Suprapubic skin (tissue), 4 donors: ENCODE results near the gene BTBD7.

Experiments used
- CTCF ChIP-seq, 2 donors: fragments of 200-600 bp in 1 of 2; fragments of 450-650 bp in 1 of 2; sonication (generic) in 1 of 2; IDR thresholded peaks; one replicate each; pipeline ENCODE4 v1.5.1; 2016 to 2019; ENCODE audit warnings: antibody characterized with exemption in 2 of 2, mild to moderate bottlenecking in 1 of 2, moderate library complexity in 1 of 2
- EP300 ChIP-seq: sonication (generic); formaldehyde crosslinking; IDR thresholded peaks from one replicate; pipeline ENCODE4 v1.6.1; 2017; ENCODE audit warnings: antibody characterized with exemption
- POLR2A ChIP-seq, 2 donors: fragments of 450-650 bp; IDR thresholded peaks; one replicate each; pipeline ENCODE4 v1.6.1; 2017; ENCODE audit warnings: antibody characterized with exemption in 2 of 2, mild to moderate bottlenecking in 2 of 2, moderate library complexity in 2 of 2
- POLR2AphosphoS5 ChIP-seq, 3 donors: sonication (generic); formaldehyde crosslinking; IDR thresholded peaks; one replicate each; pipeline ENCODE4 v1.6.1; 2017; ENCODE audit warnings: antibody characterized with exemption in 3 of 3

- TF ChIP-seq CTCF (IDR thresholded peaks at IDR 0.05) (no peak), POLR2A (IDR thresholded peaks at IDR 0.05) (no peak), POLR2AphosphoS5 (IDR thresholded peaks at IDR 0.05) (no peak), EP300 (no peak)
These were observed 14.3 kb upstream of the BTBD7 start, which contains the start of gene COX8C for GRCh38 chr14:93346926-93347721.
